Testis (tissue), 2 donors: ENCODE data around the gene UBAP2L.

Experiments used
- CTCF ChIP-seq, 3 experiments: fragments of 450-650 bp in 2 of 3; fragments of 200-600 bp in 1 of 3; sonication (generic) in 1 of 3; IDR thresholded peaks; one replicate each; pipeline ENCODE4 v1.5.1; 2016 to 2019; ENCODE audit warnings: antibody characterized with exemption in 3 of 3, mild to moderate bottlenecking in 2 of 3, moderate library complexity in 1 of 3
- POLR2A ChIP-seq: fragments of 450-650 bp; IDR thresholded peaks from one replicate; pipeline ENCODE4 v1.6.1; 2017; ENCODE audit warnings: antibody characterized with exemption, mild to moderate bottlenecking, moderate library complexity

DNA sequence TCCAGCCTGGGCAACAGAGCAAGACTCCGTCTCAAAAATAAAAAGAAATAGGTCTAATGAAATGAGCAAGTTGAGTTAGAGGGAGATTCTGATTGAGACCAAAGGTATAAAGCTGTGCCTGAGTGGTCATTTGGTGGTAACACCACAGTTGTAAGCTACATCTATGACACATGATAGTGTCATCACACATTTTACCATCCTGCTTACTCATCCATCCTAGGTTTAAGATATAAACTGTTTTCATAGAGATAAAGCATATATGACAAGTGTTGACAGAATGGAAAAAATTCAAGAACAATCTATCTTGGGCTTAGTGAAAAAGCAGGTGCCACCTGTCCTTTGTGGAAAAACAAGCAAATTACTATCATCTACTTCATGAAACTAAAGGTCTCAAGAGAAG, 7.5 kb upstream of the UBAP2L start:
- TF ChIP-seq CTCF (IDR thresholded peaks at IDR 0.05): no peak
- TF ChIP-seq POLR2A: no peak
